ENCODE measurements around the gene NTSR1. TPM values are rescaled to one million over a fixed set of nuclear protein-coding genes. Genes with fewer than 3 reads are reported as not detected.
A peak's percentile ranks its signal among the peaks of the same experiment; 100 is the strongest.

Gene NTSR1
- total and polyA plus RNA-seq, 12 donors, result 0.03 to 0.14 (median 0.11) TPM; not detected in 9

DNA sequence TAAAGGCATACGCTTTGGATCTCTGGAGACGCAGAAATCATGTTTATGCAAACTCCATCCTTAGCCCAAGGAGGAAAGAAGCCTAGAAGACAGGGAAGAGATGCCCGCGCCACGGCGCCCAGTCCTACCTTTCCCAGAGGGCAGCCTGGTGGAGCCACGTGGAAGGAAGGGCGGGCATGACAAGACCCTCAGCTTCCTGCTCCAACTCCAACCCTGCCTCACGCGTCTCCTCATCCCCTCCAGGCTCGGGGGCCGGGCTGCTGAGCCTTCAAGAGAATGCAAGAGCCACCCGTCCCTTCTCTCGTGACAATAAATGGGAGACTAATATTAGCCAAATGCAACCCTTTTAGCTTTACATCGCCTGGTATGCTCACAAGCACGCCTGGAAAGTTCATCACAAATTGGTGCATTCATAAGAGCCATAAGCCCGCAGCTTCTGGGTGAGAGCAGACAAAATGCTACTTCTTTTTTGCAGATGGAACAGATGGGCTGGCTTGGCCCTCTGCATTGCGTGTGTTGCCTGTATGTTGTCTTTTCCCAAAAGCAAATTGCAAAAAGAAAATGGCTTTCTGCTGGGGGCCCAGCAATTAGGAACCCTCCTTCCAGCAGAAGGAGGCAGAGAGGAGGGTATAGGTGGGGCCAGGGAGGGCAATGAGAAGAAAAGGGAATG lies 8.2 kb upstream of the NTSR1 start:
- intact Hi-C loops (cut with DNase I), result no loop called here
- DNase-seq, result no peak
- Histone ChIP-seq H3K4me1 (replicated peaks in 1 of 2) (peaks cover 0 to 9% of the 10 kb centered on the region in 2 donors), H3K36me3 (replicated peaks in 1 of 2) (no peaks in the 10 kb centered on the region), H3K4me3 (no peak overlapping the region), H3K9me3 (replicated peaks in 1 of 3) (no peaks in the 10 kb centered on the region), H3K27ac (no peak overlapping the region), H3K27me3 (no peaks in the 10 kb centered on the region)
- TF ChIP-seq, protein P1, sequence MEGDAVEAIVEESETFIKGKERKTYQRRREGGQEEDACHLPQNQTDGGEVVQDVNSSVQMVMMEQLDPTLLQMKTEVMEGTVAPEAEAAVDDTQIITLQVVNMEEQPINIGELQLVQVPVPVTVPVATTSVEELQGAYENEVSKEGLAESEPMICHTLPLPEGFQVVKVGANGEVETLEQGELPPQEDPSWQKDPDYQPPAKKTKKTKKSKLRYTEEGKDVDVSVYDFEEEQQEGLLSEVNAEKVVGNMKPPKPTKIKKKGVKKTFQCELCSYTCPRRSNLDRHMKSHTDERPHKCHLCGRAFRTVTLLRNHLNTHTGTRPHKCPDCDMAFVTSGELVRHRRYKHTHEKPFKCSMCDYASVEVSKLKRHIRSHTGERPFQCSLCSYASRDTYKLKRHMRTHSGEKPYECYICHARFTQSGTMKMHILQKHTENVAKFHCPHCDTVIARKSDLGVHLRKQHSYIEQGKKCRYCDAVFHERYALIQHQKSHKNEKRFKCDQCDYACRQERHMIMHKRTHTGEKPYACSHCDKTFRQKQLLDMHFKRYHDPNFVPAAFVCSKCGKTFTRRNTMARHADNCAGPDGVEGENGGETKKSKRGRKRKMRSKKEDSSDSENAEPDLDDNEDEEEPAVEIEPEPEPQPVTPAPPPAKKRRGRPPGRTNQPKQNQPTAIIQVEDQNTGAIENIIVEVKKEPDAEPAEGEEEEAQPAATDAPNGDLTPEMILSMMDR (IDR thresholded peaks at IDR 0.05), result no peak
- TF ChIP-seq POLR2A (IDR thresholded peaks at IDR 0.05), result no peak
- WGBS, 4 donors, result 89 to 93% (median 91%) methylated on average over 18 of the region's 18 CpGs

DNA sequence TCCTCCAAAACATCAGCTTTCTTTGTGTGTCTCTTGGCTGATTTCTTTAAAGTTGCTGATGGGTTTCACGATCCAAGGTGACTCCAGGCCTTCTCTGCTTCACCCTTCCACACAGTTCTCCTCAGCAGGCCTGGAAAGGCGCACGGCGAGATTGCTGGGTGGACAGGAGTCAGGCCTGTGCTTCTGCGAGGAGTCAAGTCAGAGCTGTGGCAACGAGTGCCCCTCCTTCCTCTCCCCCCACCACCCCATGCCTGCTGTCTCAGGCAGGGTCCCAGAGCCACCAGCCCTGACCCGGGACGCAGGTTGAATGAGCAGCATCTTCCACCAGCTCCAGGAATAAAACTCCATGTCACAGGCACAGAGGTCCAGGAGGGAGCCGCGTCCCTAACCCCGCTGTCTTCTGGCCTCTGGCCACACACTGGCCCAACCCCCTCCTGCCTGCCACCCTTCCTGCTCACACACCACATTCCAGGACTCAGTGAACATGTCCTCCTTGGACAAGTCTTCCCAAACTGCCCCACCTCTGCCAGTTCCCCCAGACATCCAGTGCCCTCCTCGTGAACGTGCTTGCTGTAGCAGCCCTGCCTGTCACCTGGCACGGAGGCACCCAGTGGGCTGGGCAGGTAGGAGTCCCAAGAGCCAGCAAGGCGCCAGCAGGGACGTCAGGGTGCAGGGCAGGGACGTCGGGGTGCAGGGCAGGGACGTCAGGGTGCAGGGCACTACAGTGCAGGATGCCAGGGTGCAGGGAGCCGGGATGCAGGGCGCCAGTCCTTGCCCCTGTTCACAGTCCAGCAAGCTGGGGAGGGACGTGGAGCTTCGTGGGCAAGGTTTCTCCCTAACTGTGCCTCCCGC lies 7.2 kb upstream of the NTSR1 start:
- H3K4me1 ChIP-seq (replicated peaks in 1 of 2), result peaks cover 0 to 9% of the 10 kb centered on the region in 2 donors
- H3K27ac ChIP-seq, result no peak overlapping the region
- intact Hi-C loops (cut with DNase I), result no loop called here
- TF ChIP-seq, protein P1 (IDR thresholded peaks at IDR 0.05), result no peak
- TF ChIP-seq POLR2A (IDR thresholded peaks at IDR 0.05), result no peak
- DNase-seq, result no peak
- H3K4me3 ChIP-seq, result no peak overlapping the region
- no peaks in the 10 kb centered on the region for H3K9me3 ChIP-seq (replicated peaks in 1 of 3)
- H3K27me3 ChIP-seq, result no peaks in the 10 kb centered on the region
- 81 to 91% (median 86%) methylated on average over 17 to 24 of the region's 24 CpGs for WGBS, 4 donors
- no peaks in the 10 kb centered on the region for H3K36me3 ChIP-seq (replicated peaks in 1 of 2)

DNA sequence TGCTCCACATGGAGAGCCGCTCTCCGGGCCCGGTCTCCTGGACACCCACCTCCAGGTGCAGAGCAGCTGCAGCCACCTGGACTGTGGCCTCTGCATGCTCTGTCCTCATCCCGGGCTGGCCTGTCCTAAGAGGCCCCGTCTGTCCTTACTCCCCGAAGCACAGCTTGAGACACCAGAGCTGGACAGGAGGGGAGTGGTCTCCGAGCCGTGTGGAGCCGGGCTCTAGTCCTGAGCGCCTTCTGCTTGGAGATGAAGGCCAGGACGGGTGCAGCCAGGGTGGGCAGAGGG lies 6.7 kb upstream of the NTSR1 start:
- DNase-seq, result no peak
- Histone ChIP-seq H3K4me1 (replicated peaks in 1 of 2) (peaks cover 0 to 9% of the 10 kb centered on the region in 2 donors), H3K9me3 (replicated peaks in 1 of 3) (no peaks in the 10 kb centered on the region), H3K36me3 (replicated peaks in 1 of 2) (no peaks in the 10 kb centered on the region), H3K27me3 (no peaks in the 10 kb centered on the region), H3K27ac (no peak overlapping the region), H3K4me3 (no peak overlapping the region)
- TF ChIP-seq, protein P1 (IDR thresholded peaks at IDR 0.05), result no peak
- no peak for TF ChIP-seq POLR2A (IDR thresholded peaks at IDR 0.05)
- intact Hi-C loops (cut with DNase I), result no loop called here
- WGBS, 4 donors, result 86 to 96% (median 92%) methylated on average over 11 of the region's 11 CpGs; no CpG with 5 or more reads in 1 of the 4 donors

DNA sequence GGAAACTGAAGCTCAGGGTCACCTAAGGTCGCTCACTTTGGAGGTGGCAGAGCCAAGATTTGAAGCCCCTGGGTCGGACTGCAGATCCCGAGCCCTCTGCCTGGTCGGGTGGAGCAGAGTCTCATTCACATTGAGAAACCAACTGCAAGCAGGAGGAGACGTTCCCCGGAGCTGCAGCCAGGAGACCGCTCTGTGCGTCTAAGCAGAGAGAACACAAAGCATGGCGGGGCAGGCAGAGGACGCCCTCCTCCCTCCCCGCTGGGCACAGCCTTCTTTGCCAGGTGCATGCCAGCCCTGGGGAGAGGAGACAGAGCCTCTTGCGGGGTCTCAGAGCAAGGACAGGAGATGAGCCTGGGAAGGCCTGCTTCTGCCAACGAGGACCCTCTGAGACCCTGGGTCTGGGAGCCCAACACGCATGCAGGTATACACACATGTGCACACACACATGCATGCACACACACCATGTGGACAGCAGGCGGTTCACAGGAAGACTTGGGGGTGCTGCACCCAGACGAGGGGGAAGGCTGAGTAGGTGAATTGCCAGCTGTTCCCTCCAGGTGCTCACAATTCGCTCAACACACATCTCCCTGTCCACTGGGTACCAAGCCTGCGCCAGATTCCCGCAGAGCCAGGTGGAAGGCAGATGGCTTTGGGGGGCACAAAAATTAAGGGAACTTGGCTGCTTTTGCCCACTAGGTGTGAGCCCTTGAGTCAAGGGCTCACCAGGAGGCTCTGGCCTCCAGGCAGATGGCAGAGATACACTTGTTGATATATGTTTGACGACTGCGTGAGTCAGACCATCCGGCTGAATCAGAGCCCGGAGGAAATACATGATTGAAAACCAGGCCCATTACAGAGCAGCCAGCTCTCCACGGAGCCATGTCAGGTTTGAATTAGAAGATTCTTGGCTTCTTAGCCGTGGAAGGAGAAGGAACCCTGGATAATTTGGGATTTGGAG lies 5.5 kb upstream of the NTSR1 start:
- Histone ChIP-seq H3K27me3 (peaks cover 12% of the 10 kb centered on the region), H3K4me3 (no peak overlapping the region), H3K4me1 (replicated peaks in 1 of 2) (peaks cover 0 to 9% of the 10 kb centered on the region in 2 donors), H3K36me3 (replicated peaks in 1 of 2) (no peaks in the 10 kb centered on the region), H3K9me3 (replicated peaks in 1 of 3) (no peaks in the 10 kb centered on the region), H3K27ac (peak overlapping the region in 3 of 5 donors; percentile 52 to 74 (median 66))
- TF ChIP-seq, protein P1 (IDR thresholded peaks at IDR 0.05), result peak in 4 of 6 experiments; percentile 33 to 39 (median 36)
- no peak for TF ChIP-seq POLR2A (IDR thresholded peaks at IDR 0.05)
- WGBS, 4 donors, result 65 to 71% (median 69%) methylated on average over 13 to 25 of the region's 25 CpGs
- DNase-seq, result peak; percentile 64 to 87 (median 82)
- intact Hi-C loops (cut with DNase I), result no loop called here
